CD14-positive monocyte (primary cell): ENCODE data around the gene CLEC4G. TPM values are rescaled to one million over a fixed set of nuclear protein-coding genes. Genes with fewer than 3 reads are reported as not detected.

Experiments used
- DNase-seq, 3 donors: peaks; one replicate each; pipeline ENCODE4 v3.0.0-alpha.2; 2011 to 2022
- H2AFZ ChIP-seq: 2 replicates; pipeline ENCODE4 v1.6.0; 2012; ENCODE audit warnings: mild to moderate bottlenecking, low read depth, low read length, inconsistent platforms; ENCODE audit not compliant: insufficient read depth, poor library complexity, severe bottlenecking
- H3K27ac ChIP-seq, 2 donors: 1 replicate in 1 of 2; 2 replicates in 1 of 2; pipeline ENCODE4 v1.5.1; 2012 to 2013; ENCODE audit warnings: low read length in 2 of 2, control low read depth in 1 of 2, inconsistent platforms in 1 of 2, low read depth in 1 of 2, mild to moderate bottlenecking in 1 of 2
- H3K27me3 ChIP-seq, 2 donors: one replicate each; pipeline versions ENCODE4 v1.6.0 to v1.6.1; 2011 to 2013; ENCODE audit warnings: low read length in 2 of 2; ENCODE audit not compliant: control insufficient read depth in 2 of 2, insufficient read depth in 2 of 2
- H3K36me3 ChIP-seq, 2 donors: replicated peaks in 1 of 2; 1 replicate in 1 of 2; 2 replicates in 1 of 2; pipeline versions ENCODE4 v1.5.1 to v1.6.1; 2012 to 2013; ENCODE audit warnings: low read length in 2 of 2, control low read depth in 1 of 2, inconsistent platforms in 1 of 2, mild to moderate bottlenecking in 1 of 2; ENCODE audit not compliant: insufficient read depth in 2 of 2, control insufficient read depth in 1 of 2
- H3K4me1 ChIP-seq, 2 donors: 1 replicate in 1 of 2; 2 replicates in 1 of 2; pipeline versions ENCODE4 v1.5.1 to v1.6.1; 2012 to 2013; ENCODE audit warnings: low read length in 2 of 2, control low read depth in 1 of 2, inconsistent platforms in 1 of 2, mild to moderate bottlenecking in 1 of 2, moderate library complexity in 1 of 2; ENCODE audit not compliant: insufficient read depth in 2 of 2, control insufficient read depth in 1 of 2
- H3K4me2 ChIP-seq: replicated peaks from 2 replicates; pipeline ENCODE3; 2012; ENCODE audit warnings: low read length, moderate library complexity, mild to moderate bottlenecking; ENCODE audit not compliant: poor library complexity, severe bottlenecking; ENCODE audit errors: extremely low read depth
- H3K4me3 ChIP-seq, 3 experiments: fragments of 200-600 bp in 1 of 3; sonication (generic) in 1 of 3; replicated peaks in 1 of 3; 1 replicate in 2 of 3; 2 replicates in 1 of 3; pipeline ENCODE4 v1.5.1; 2011 to 2013; ENCODE audit warnings: low read length in 3 of 3, mild to moderate bottlenecking in 3 of 3, control low read depth in 2 of 3, low read depth in 2 of 3, inconsistent platforms in 1 of 3, moderate library complexity in 1 of 3
- H3K79me2 ChIP-seq: 2 replicates; pipeline ENCODE4 v1.6.0; 2012; ENCODE audit warnings: mild to moderate bottlenecking, control low read depth, inconsistent platforms, low read length, moderate library complexity; ENCODE audit not compliant: insufficient read depth
- H3K9ac ChIP-seq: 2 replicates; pipeline ENCODE4 v1.6.0; 2017; ENCODE audit warnings: low read length, mild to moderate bottlenecking; ENCODE audit not compliant: insufficient read depth, poor library complexity, severe bottlenecking
- H3K9me3 ChIP-seq, 2 donors: replicated peaks in 1 of 2; 1 replicate in 1 of 2; 2 replicates in 1 of 2; pipeline versions ENCODE4 v1.5.1 to v1.6.1; 2012 to 2013; ENCODE audit warnings: low read length in 2 of 2, control low read depth in 1 of 2; ENCODE audit not compliant: control insufficient read depth in 1 of 2, insufficient read depth in 1 of 2
- H4K20me1 ChIP-seq: 2 replicates; pipeline ENCODE4 v1.6.0; 2012; ENCODE audit warnings: mild to moderate bottlenecking, low read length, control low read depth, moderate library complexity; ENCODE audit not compliant: insufficient read depth
- H3K27ac Mint-ChIP-seq, 7 donors: one replicate each; pipeline ENCODE4 v1.8.0; 2020; ENCODE audit warnings: mild to moderate bottlenecking in 7 of 7, mixed read lengths in 7 of 7, moderate library complexity in 6 of 7, inconsistent platforms in 2 of 7
- H3K27me3 Mint-ChIP-seq, 3 donors: one replicate each; pipeline ENCODE4 v1.8.0; 2021 to 2022; ENCODE audit warnings: low read depth in 3 of 3, mild to moderate bottlenecking in 3 of 3, mixed read lengths in 3 of 3, moderate library complexity in 3 of 3, inconsistent platforms in 1 of 3
- H3K36me3 Mint-ChIP-seq, 2 donors: one replicate each; pipeline ENCODE4 v1.8.0; 2020; ENCODE audit warnings: mixed read lengths in 2 of 2, inconsistent platforms in 1 of 2, mild to moderate bottlenecking in 1 of 2
- H3K4me1 Mint-ChIP-seq: one replicate; pipeline ENCODE4 v1.8.0; 2020; ENCODE audit warnings: mild to moderate bottlenecking, mixed read lengths
- H3K4me3 Mint-ChIP-seq, 2 donors: one replicate each; pipeline ENCODE4 v1.8.0; 2020; ENCODE audit warnings: mild to moderate bottlenecking in 2 of 2, mixed read lengths in 2 of 2, moderate library complexity in 1 of 2
- H3K9me3 Mint-ChIP-seq, 7 donors: one replicate each; pipeline ENCODE4 v1.8.0; 2020 to 2022; ENCODE audit warnings: mixed read lengths in 7 of 7, mild to moderate bottlenecking in 6 of 7, moderate library complexity in 6 of 7, inconsistent platforms in 2 of 7
- CTCF ChIP-seq: fragments of 200-600 bp; IDR thresholded peaks from one replicate; pipeline ENCODE4 v1.8.0; 2022; ENCODE audit warnings: antibody characterized with exemption, mild to moderate bottlenecking
- WGBS: methylation state at CpG from one replicate; pipeline ENCODE4 v1.1.5; 2013; ENCODE audit warnings: missing lambda C conversion rate; ENCODE audit not compliant: insufficient coverage; 5-methylcytosine and 5-hydroxymethylcytosine counted together
- intact Hi-C, 2 donors: fragments of 100-400 bp; cut with micrococcal nuclease; formaldehyde crosslinking; loops; one replicate each; pipeline versions ENCODE4 v1.15.0 to v1.15.1; 2023
- polyA plus RNA-seq, 3 donors: library from polyadenylated mRNA; depleted of rRNA in 1 of 3; unstranded in 2 of 3; stranded (reverse) in 1 of 3; fragments of 300-500 nt in 2 of 3; fragments of >200 nt in 1 of 3; fragmentation: Illumina TruSeq in 2 of 3; gene quantifications; 1 replicate in 2 of 3; 2 replicates in 1 of 3; pipeline ENCODE4 v1.2.3, GENCODE V29; 2012 to 2021

CLEC4G gene
- polyA plus RNA-seq, 3 donors, result 4.7 to 7.9 (median 7.1) TPM

DNA sequence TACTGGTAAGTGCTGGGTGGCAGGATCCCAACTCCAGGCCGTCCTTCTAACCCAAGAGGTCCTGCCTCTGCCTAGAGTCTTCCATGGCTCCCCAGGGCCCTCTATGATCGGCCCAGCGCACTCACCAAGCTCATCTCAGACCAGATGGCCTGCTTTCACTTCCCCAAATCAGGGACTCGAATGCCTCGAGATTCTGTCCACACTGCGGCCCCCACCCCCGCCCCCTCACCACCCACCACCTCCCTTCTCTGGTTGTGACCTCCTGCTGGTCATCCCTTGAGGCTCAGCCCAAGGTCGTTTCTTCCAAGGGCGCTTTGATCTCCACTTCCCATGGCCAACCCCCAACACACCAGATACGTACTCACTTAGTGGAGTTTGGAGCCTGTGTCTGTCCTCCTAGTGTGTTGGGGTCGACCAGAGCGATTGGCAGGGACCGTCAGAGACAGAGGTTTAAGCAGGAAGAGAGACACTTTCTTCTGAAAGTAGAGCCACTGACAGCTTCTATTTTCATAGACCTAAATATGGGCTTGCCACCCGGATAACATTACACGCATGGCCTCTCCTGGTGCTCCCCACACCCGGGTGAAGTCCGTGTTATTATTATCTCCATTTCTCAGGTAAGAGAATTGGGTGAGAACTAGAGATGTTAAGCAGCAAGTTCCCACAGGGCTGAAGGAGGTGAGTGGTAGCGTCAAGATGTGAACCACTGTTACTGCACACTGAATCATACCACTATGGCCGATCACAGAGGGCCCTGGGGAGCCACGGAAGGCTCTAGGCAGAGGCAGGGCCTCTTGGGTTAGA lies 30.1 kb downstream of the CLEC4G start, which contains the start of gene FCER2:
FCER2 (minus strand) TSS at position 478 of the 804 bp plus-strand sequence. CDS start 2,371 bp downstream, outside the sequence.
- peak; percentile 70 to 77 (median 77) for DNase-seq
- Mint-ChIP-seq H3K4me1 (peaks cover 78% of the 10 kb centered on the region), H3K36me3 (peaks cover 0 to 5% of the 10 kb centered on the region in 2 donors), H3K9me3 (no peaks in the 10 kb centered on the region), H3K27me3 (peaks cover 3 to 9% (median 6%) of the 10 kb centered on the region in 3 donors), H3K4me3 (no peak within 1 kb of the TSS), H3K27ac (peak within 1 kb of the TSS; percentile 80 to 99 (median 91))
- H4K20me1 ChIP-seq, result no peaks in the 10 kb centered on the region
- H3K4me3 ChIP-seq, result no peak within 1 kb of the TSS
- no peak for TF ChIP-seq CTCF
- H3K9me3 ChIP-seq, result no peaks in the 10 kb centered on the region
- WGBS, result 29% methylated on average over 6 of the region's 20 CpGs
- no peak within 1 kb of the TSS for H2AFZ ChIP-seq
- H3K4me2 ChIP-seq, result no peak within 1 kb of the TSS
- H3K9ac ChIP-seq, result no peak within 1 kb of the TSS
- intact Hi-C loops, result loop anchor here in 1 of 2 donors (5.0 kb wide), 1 partner anchor 50 kb away; no protein-coding TSS in a partner anchor
- H3K4me1 ChIP-seq, result peaks cover 76 to 78% of the 10 kb centered on the region in 2 donors
- peak within 1 kb of the TSS; percentile 64 to 67 for H3K27ac ChIP-seq
- H3K79me2 ChIP-seq, result no peaks in the 10 kb centered on the region
- H3K27me3 ChIP-seq, result no peaks in the 10 kb centered on the region
- H3K36me3 ChIP-seq, result no peaks in the 10 kb centered on the region

GRCh38 chr19:7701049-7701653 lies 30.8 kb downstream of the CLEC4G start:
- Histone ChIP-seq H2AFZ (no peak overlapping the region), H3K4me3 (no peak overlapping the region), H3K9me3 (no peaks in the 10 kb centered on the region), H3K9ac (no peak overlapping the region), H3K79me2 (no peaks in the 10 kb centered on the region), H3K27ac (peak overlapping the region in 1 of 2 donors; percentile 23), H4K20me1 (no peaks in the 10 kb centered on the region), H3K4me1 (peaks cover 68 to 71% of the 10 kb centered on the region in 2 donors), H3K4me2 (no peak overlapping the region), H3K36me3 (no peaks in the 10 kb centered on the region), H3K27me3 (no peaks in the 10 kb centered on the region)
- 99% methylated on average over 11 of the region's 12 CpGs for WGBS
- peaks cover 71% of the 10 kb centered on the region for H3K4me1 Mint-ChIP-seq
- peak overlapping the region in 6 of 7 donors; percentile 11 to 99 (median 92) for H3K27ac Mint-ChIP-seq
- no peak for TF ChIP-seq CTCF
- peaks cover 0 to 2% of the 10 kb centered on the region in 2 donors for H3K36me3 Mint-ChIP-seq
- H3K4me3 Mint-ChIP-seq, result no peak overlapping the region
- no peak for DNase-seq
- peaks cover 4 to 10% (median 4%) of the 10 kb centered on the region in 3 donors for H3K27me3 Mint-ChIP-seq
- intact Hi-C loops, result loop anchor here in 1 of 2 donors (5.0 kb wide), 1 partner anchor 51 kb away; no protein-coding TSS in a partner anchor
- H3K9me3 Mint-ChIP-seq, result no peaks in the 10 kb centered on the region
